Esophagus squamous epithelium (tissue), 4 donors: Measurements from ENCODE around the gene FAM81B.

ENCODE experiments used
- POLR2A ChIP-seq, 4 donors: fragments of 450-650 bp; IDR thresholded peaks; one replicate each; pipeline ENCODE4 v1.6.1; 2017; ENCODE audit warnings: antibody characterized with exemption in 4 of 4, mild to moderate bottlenecking in 4 of 4, moderate library complexity in 3 of 4
- TF ChIP-seq, protein P1 (sequence below), 6 experiments: fragments of 450-650 bp in 4 of 6; fragments of 200-600 bp in 2 of 6; sonication (generic) in 2 of 6; IDR thresholded peaks; one replicate each; pipeline ENCODE4 v1.5.1; 2016 to 2019; ENCODE audit warnings: antibody characterized with exemption in 6 of 6, mild to moderate bottlenecking in 4 of 6, moderate library complexity in 4 of 6

- TF ChIP-seq, protein P1, sequence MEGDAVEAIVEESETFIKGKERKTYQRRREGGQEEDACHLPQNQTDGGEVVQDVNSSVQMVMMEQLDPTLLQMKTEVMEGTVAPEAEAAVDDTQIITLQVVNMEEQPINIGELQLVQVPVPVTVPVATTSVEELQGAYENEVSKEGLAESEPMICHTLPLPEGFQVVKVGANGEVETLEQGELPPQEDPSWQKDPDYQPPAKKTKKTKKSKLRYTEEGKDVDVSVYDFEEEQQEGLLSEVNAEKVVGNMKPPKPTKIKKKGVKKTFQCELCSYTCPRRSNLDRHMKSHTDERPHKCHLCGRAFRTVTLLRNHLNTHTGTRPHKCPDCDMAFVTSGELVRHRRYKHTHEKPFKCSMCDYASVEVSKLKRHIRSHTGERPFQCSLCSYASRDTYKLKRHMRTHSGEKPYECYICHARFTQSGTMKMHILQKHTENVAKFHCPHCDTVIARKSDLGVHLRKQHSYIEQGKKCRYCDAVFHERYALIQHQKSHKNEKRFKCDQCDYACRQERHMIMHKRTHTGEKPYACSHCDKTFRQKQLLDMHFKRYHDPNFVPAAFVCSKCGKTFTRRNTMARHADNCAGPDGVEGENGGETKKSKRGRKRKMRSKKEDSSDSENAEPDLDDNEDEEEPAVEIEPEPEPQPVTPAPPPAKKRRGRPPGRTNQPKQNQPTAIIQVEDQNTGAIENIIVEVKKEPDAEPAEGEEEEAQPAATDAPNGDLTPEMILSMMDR (IDR thresholded peaks at IDR 0.05): no peak
- TF ChIP-seq POLR2A (IDR thresholded peaks at IDR 0.05): no peak
Measured at GRCh38 chr5:95454536-95454935, 63.4 kb downstream of the FAM81B start.
